HG02852 (cell line): ENCODE measurements around the gene UST.
"Not testable (repeated sequence)": the region's sequence is repeated elsewhere in the genome, so short reads cannot be mapped to it uniquely, and the experiment has no call there.

Experiments used
- ATAC-seq: cut with Tn5 transposase; IDR thresholded peaks from one replicate; pipeline ENCODE4 v1.9.1; 2021; ENCODE audit warnings: mild to moderate bottlenecking, moderate library complexity; ENCODE audit not compliant: unreplicated experiment

UST gene

GRCh38 chr6:149027484-149027883 lies 280.7 kb downstream of the UST start:
- ATAC-seq: no peak

- ATAC-seq: no peak
Observed at GRCh38 chr6:149028767-149029405, 282.1 kb downstream of the UST start.

- ATAC-seq: no peak
Observed at GRCh38 chr6:149031201-149031858, 284.5 kb downstream of the UST start.

- peak; percentile 10 for ATAC-seq
Observed at GRCh38 chr6:149031859-149032598, 285.2 kb downstream of the UST start.

DNA sequence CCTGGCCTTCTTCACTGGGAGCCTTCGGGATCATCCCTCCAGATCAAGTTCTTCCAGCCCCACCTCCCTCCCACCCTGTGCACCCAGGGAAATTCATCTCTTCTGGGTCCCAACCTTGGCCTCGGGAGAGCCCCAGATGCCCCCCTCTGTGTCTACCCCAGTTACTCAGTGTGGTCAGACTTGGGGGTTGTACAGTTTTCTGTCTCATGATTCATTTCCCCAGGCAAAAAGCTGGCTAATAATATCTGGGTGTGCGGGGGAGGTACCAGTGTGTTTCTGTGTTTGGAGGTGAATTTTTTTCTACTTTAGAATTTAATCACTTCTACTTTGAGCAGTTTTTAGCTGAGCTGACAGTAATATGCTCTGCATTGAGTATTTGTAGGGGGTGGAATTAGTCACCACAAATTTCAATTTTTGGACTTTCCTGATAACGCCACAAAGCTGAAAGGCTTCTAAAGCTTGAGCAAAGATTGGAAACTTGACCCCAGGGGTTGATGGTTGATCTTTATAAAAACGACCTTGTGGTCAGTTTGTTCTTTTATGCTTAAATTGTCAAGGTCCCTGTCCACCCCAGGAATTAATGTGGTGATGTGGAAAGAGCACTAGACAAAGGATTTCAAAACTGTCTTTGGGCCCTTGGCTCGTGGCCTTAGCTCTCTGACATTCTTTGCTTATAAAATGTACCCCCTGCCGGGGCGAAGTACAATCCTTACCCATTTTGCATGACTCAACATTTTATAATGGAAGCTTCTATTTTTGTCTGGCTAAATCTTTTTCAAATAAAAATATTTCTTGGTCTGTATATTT lies 286.0 kb downstream of the UST start:
- ATAC-seq: peak; percentile 79

DNA sequence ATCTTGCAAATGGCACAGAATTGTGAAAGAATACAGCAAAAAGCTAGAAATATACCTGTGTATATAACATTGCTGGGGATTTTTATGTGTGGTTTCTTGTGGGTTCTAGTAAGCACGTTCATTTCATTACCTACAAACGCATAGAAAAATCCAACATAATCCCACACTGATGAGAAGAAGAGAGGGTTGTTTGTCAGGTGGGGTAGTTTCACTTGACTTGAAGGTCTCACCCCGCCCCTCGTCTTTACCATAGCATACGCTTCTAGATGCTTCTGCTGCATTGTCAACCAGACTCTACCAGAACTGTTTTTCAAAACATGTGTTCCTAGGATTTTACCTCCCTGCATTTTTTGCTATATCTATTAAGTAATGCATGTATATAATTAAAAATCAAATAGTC lies 286.6 kb downstream of the UST start:
- ATAC-seq: no peak

DNA sequence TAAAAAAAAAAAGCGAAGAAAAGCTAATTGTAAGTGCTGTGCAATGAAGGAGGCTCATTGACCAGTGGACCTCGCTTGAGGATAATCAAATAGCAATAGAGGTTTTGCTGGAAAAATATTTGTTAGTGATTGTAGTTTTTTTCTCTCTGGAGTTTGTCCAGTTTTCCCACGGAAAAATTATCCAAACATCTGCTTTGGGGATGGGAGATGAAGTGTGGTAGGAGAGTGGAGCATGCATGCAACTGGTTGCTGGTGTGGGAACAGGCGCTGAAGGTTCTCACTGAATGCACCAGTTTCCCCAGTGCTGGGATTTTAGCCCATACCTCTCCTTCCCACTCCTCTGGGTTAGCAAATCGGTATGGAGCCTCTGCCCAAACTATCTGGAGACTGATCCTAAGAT lies 288.9 kb downstream of the UST start:
- ATAC-seq: no peak

DNA sequence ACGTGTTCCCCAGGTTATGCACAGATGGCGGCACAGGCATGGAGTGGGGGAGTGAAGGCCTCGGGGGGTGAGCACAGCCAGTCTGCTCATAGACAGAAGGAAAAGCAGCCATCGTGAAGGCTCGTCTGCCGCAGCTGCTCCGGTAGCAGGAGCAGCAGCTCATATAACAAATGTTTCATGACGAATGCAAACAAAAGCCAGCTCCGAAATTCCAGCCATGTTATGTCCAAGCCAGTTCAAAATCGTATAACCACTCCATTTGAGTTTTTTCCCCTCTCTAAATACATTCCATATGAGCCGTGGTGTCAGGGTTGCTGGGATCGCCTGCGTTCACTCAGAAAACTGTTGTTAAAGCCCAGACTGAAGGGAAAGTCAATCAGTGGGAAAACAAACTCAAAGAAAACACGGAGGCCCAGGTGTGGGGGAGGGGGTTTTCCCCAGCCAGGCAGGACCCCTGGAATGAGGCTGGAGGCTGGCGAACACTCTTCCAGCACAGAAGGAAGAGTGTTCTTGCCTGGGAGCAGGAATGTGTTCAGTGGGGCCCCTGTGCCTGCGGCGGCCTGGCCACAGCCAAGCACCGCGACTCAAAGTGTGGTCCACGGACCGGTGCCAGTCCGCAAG lies 290.3 kb downstream of the UST start:
- no peak for ATAC-seq

DNA sequence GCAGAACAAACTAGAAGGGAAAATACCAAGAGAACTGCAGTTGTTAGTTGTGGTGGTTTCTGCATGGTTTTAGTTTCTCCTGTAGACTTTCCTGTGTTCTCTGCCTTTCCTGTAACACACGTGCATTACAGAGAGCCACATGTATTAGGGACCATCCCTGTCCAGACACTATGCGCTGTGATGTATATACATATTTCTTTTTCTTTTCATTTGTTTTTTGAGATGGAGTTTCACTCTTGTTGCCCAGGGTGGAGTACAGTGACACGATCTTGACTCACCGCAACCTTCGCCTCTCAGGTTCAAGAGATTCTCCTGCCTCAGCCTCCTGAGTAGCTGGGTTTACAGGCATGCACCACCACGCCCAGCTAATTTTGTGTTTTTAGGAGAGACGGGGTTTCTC lies 292.2 kb downstream of the UST start:
- not testable (repeated sequence) for ATAC-seq

DNA sequence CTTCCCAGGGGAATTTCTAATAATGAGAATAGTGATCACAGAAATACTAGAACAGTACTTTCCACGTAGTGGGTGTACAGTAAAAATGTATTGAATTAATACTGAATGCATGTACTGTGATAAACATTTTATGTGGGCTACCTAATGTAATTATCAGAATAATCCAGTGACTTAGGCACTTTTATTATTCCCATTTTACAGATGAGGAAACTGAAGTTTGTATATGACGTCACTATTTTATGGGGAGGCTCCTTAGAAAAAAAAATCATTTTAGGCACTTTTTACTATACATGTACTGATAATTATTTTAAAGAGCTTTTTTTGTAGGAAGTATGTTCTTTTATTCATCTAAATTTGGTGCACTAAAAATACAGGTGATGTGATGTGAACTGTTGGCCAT lies 295.1 kb downstream of the UST start:
- ATAC-seq: no peak

- no peak for ATAC-seq
Observed at GRCh38 chr6:149043476-149044130, 296.8 kb downstream of the UST start.

DNA sequence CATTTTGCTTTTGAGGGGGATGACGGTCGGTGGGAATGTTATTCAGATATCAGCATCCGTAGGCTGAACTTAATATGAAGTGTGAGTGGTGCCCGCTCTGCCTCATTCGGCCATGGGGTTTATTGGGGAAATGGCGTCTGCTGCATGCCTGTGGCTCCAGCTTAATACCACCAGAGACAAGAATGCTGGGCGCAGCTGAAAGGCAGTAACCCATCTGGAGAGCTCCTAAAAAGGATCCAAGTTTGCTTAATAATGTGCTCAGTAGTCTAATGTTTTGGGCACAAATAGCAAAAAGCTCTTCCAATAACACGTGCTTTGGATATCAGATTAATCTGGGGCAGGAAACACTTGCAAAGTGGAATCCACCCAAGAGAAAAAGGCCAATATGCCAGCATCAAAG lies 297.7 kb downstream of the UST start:
- no peak for ATAC-seq

GRCh38 chr6:149045404-149045803 lies 298.6 kb downstream of the UST start:
- ATAC-seq: no peak

GRCh38 chr6:149046164-149046821 lies 299.5 kb downstream of the UST start:
- ATAC-seq: no peak

- peak; percentile 75 for ATAC-seq
Observed at GRCh38 chr6:149046822-149047246, 300.0 kb downstream of the UST start.

- no peak for ATAC-seq
Observed at GRCh38 chr6:149049230-149049629, 302.4 kb downstream of the UST start.

- no peak for ATAC-seq
Observed at GRCh38 chr6:149050160-149050559, 303.3 kb downstream of the UST start.

- peak; percentile 63 for ATAC-seq
Observed at GRCh38 chr6:149052350-149053106, 305.7 kb downstream of the UST start.
